GM12878 (cell line): ENCODE results near the gene DHRS1. TPM values are rescaled to one million over a fixed set of nuclear protein-coding genes. Genes with fewer than 3 reads are reported as not detected.

ENCODE experiments used
- ATAC-seq: fragments of 200-7000 bp; cut with Tn5 transposase; 3 replicates; pipeline ENCODE4 v1.9.1; 2020; ENCODE audit warnings: mild to moderate bottlenecking, moderate library complexity
- BruUV-seq: library from RNA; stranded (reverse); fragments of 400-500 nt; replicated peaks from 2 replicates; lab custom pipeline; 2021; lab: Mats Ljungman, UMichigan
- CTCF ChIA-PET: fragments of 300-600 bp; sonication (Branson Sonifier 250); formaldehyde crosslinking; extraction: SDS; loops from one replicate; lab custom pipeline; 2021; ENCODE audit warnings: inconsistent platforms; lab: Yijun Ruan, JAX
- POLR2A ChIA-PET: fragments of 350-600 bp; formaldehyde crosslinking; extraction: SDS; loops from one replicate; lab custom pipeline; 2021; ENCODE audit warnings: inconsistent platforms; lab: Charles Lee
- RAD21 ChIA-PET: fragments of 300-600 bp; sonication (Branson Sonifier 250); formaldehyde crosslinking; loops from one replicate; lab custom pipeline; 2023; ENCODE audit warnings: antibody characterized with exemption; ENCODE audit not compliant: unreplicated experiment; lab: Charles Lee
- SMC1A ChIA-PET: fragments of 300-600 bp; sonication (Branson Sonifier 250); formaldehyde crosslinking; loops from one replicate; lab custom pipeline; 2023; ENCODE audit not compliant: unreplicated experiment, uncharacterized antibody; lab: Charles Lee
- DNase-seq: peaks from one replicate; pipeline ENCODE4 v3.0.0-alpha.2; 2011; ENCODE audit warnings: low read depth, low spot score
- FAIRE-seq: peaks from 3 replicates; lab custom pipeline; 2011; peaks lifted over from hg19 to GRCh38; lab: Jason Lieb, UNC
- H2AFZ ChIP-seq: 2 replicates; pipeline ENCODE4 v1.6.0; 2011; ENCODE audit warnings: low read depth, low read length, control low read depth; ENCODE audit not compliant: control insufficient read depth
- H3K27ac ChIP-seq: 2 replicates; pipeline ENCODE4 v1.5.1; 2011; ENCODE audit warnings: control low read depth; ENCODE audit not compliant: control insufficient read depth, insufficient read depth
- H3K27me3 ChIP-seq, 2 experiments: replicated peaks in 1 of 2; 2 replicates each; pipeline versions ENCODE4 v1.6.0 to v1.6.1; 2011; ENCODE audit warnings: low read length in 1 of 2; ENCODE audit not compliant: control insufficient read depth in 2 of 2, insufficient read depth in 2 of 2
- H3K36me3 ChIP-seq, 2 experiments: 2 replicates each; pipeline ENCODE4 v1.5.1; 2011; ENCODE audit warnings: low read length in 1 of 2; ENCODE audit not compliant: control insufficient read depth in 2 of 2, insufficient read depth in 2 of 2
- H3K4me1 ChIP-seq: 2 replicates; pipeline ENCODE4 v1.6.1; 2011; ENCODE audit warnings: mild to moderate bottlenecking, low read length, moderate library complexity, mixed read lengths; ENCODE audit not compliant: control insufficient read depth, insufficient read depth
- H3K4me2 ChIP-seq: 2 replicates; pipeline ENCODE4 v1.6.0; 2011; ENCODE audit warnings: control low read depth; ENCODE audit not compliant: control insufficient read depth, insufficient read depth
- H3K4me3 ChIP-seq: fragments of 200-600 bp; sonication (generic); 2 replicates; pipeline ENCODE4 v1.5.1; 2016
- H3K79me2 ChIP-seq: 2 replicates; pipeline ENCODE4 v1.6.0; 2011; ENCODE audit warnings: low read length; ENCODE audit not compliant: control insufficient read depth, insufficient read depth
- H3K9ac ChIP-seq: 2 replicates; pipeline ENCODE4 v1.8.0; 2011; ENCODE audit warnings: low read length, control low read depth, mixed read lengths; ENCODE audit not compliant: control insufficient read depth, insufficient read depth
- H3K9me3 ChIP-seq: replicated peaks from 3 replicates; pipeline ENCODE4 v1.5.1; 2011; ENCODE audit warnings: mild to moderate bottlenecking, low read length; ENCODE audit not compliant: control insufficient read depth, insufficient read depth
- H4K20me1 ChIP-seq: 2 replicates; pipeline ENCODE4 v1.6.0; 2011; ENCODE audit not compliant: control insufficient read depth, insufficient read depth
- ATF3 ChIP-seq: IDR thresholded peaks from 2 replicates; pipeline ENCODE4 v1.6.1; 2011; ENCODE audit warnings: low read depth, mild to moderate bottlenecking, low read length, moderate library complexity, borderline replicate concordance; ENCODE audit errors: extremely low read depth
- IRF3 ChIP-seq: fragments of 450-650 bp; IDR thresholded peaks from 2 replicates; pipeline ENCODE4 v1.6.1; 2014; ENCODE audit warnings: mild to moderate bottlenecking
- WGBS: methylation state at CpG from one replicate; pipeline ENCODE4 v1.1.6; 2016; ENCODE audit warnings: low lambda C conversion rate; ENCODE audit not compliant: insufficient replicate concordance, insufficient coverage; ENCODE audit errors: missing lambda C conversion rate; 5-methylcytosine and 5-hydroxymethylcytosine counted together
- in situ Hi-C: fragments of 300-500 bp; cut with MboI; formaldehyde crosslinking; loops from 9 replicates; pipeline ENCODE4 v1.14.3; 2018; ENCODE audit warnings: mixed read lengths
- intact Hi-C: fragments of 100-400 bp; cut with micrococcal nuclease; formaldehyde crosslinking; loops from one replicate; pipeline ENCODE4 v1.14.2; 2022; ENCODE audit not compliant: unreplicated experiment
- polyA plus RNA-seq, 11 experiments: library from polyadenylated mRNA; depleted of rRNA in 4 of 11; unstranded in 6 of 11; stranded (reverse) in 5 of 11; fragments of >200 nt; fragmentation: Nextera tagmentation in 4 of 11; fragmentation: Illumina TruSeq in 1 of 11; extraction: Ambion mirVana in 4 of 11; extraction: Trizol in 1 of 11; gene quantifications; 1 replicate in 1 of 11; 2 replicates in 10 of 11; pipeline versions ENCODE4 v1.2.1 to v1.2.3, GENCODE V29; 2011 to 2016; ENCODE audit warnings: inconsistent platforms in 2 of 11, missing spikeins in 2 of 11, low read depth in 1 of 11
- total RNA-seq, 4 experiments: library from RNA; depleted of rRNA in 3 of 4; stranded (reverse); fragments of >200 nt in 3 of 4; fragmentation: Illumina TruSeq in 1 of 4; extraction: Trizol in 1 of 4; gene quantifications; 2 replicates each; pipeline versions ENCODE4 v1.2.1 to v1.2.3, GENCODE V29; 2013 to 2021

The DHRS1 gene
- total and polyA plus RNA-seq, 10 of the 15 experiments (the other 5 are each of a cell fraction or from before 2014, with no cell fraction given) = 12.1 to 45.0 (median 25.7) TPM

GRCh38 chr14:24277071-24277470, 22.5 kb downstream of the DHRS1 start:
- no peak for DNase-seq
- H3K4me2 ChIP-seq = peak overlapping the region; percentile 18; the same call in 1 of the 2 replicates
- SMC1A ChIA-PET = interaction anchor here (8.9 to 11.8 kb wide), 2 partner anchors 20 to 33 kb away, joined by 115 to 141 read pairs; partner anchors contain the start of genes DHRS1, NOP9 and TINF2
- in situ Hi-C loops (no loop called here), intact Hi-C loops (no loop called here)
- no peak for FAIRE-seq
- H3K9ac ChIP-seq = no peak overlapping the region
- BruUV-seq = no TSS peak
- H3K36me3 ChIP-seq = no peaks in the 10 kb centered on the region
- H3K4me3 ChIP-seq = no peak overlapping the region
- POLR2A ChIA-PET = interaction anchor here (0.6 to 10.9 kb wide), 3 partner anchors 10 to 1350 kb away, joined by 3 to 171 read pairs (median 4); partner anchors contain the start of gene TINF2
- no peak for ATAC-seq
- TF ChIP-seq ATF3 = no peak
- no peak for TF ChIP-seq IRF3
- no peaks in the 10 kb centered on the region for H3K27me3 ChIP-seq
- no peaks in the 10 kb centered on the region for H4K20me1 ChIP-seq
- no peak overlapping the region for H2AFZ ChIP-seq
- H3K27ac ChIP-seq = no peak overlapping the region
- WGBS = 94% methylated on average over 6 of the region's 6 CpGs
- H3K79me2 ChIP-seq = peaks cover 4% of the 10 kb centered on the region; the same call in 1 of the 2 replicates
- H3K4me1 ChIP-seq = peaks cover 58% of the 10 kb centered on the region
- no peaks in the 10 kb centered on the region; the same call in 2 of the 3 replicates for H3K9me3 ChIP-seq
- RAD21 ChIA-PET = no interaction called here
- CTCF ChIA-PET = interaction anchor here (0.6 to 17.1 kb wide), 7 partner anchors 18 to 145 kb away, joined by 3 to 269 read pairs (median 3); partner anchors contain the start of genes CIDEB, DHRS1, MDP1 and NOP9
